Chondrocyte (in vitro differentiated cells): ENCODE results near the gene SNX19. TPM values are rescaled to one million over a fixed set of nuclear protein-coding genes. Genes with fewer than 3 reads are reported as not detected.

Experiments
- DNase-seq: peaks from one replicate; pipeline ENCODE4 v3.0.0; 2021; ENCODE audit warnings: mixed read lengths, low spot score
- H3K27ac Mint-ChIP-seq: one replicate; pipeline ENCODE4 v1.8.0; 2021; ENCODE audit warnings: mild to moderate bottlenecking, moderate library complexity, mixed read lengths; ENCODE audit not compliant: unreplicated experiment
- H3K27me3 Mint-ChIP-seq: 2 replicates; pipeline ENCODE4 v1.8.0; 2021; ENCODE audit warnings: low read depth, mixed read lengths
- H3K36me3 Mint-ChIP-seq: 2 replicates; pipeline ENCODE4 v1.8.0; 2021; ENCODE audit warnings: low read depth, mixed read lengths
- H3K4me1 Mint-ChIP-seq: 2 replicates; pipeline ENCODE4 v1.8.0; 2021; ENCODE audit warnings: low read depth, mild to moderate bottlenecking, mixed read lengths
- H3K4me3 Mint-ChIP-seq: one replicate; pipeline ENCODE4 v1.8.0; 2021; ENCODE audit warnings: mild to moderate bottlenecking, moderate library complexity, mixed read lengths; ENCODE audit not compliant: unreplicated experiment
- H3K9me3 Mint-ChIP-seq: 2 replicates; pipeline ENCODE4 v1.8.0; 2021; ENCODE audit warnings: low read depth, mixed read lengths
- total RNA-seq: library from RNA; stranded (reverse); gene quantifications from 3 replicates; pipeline ENCODE4 v1.2.1, GENCODE V29; 2021
- TF ChIP-seq, protein P1 (sequence below): fragments of 200-600 bp; sonication (generic); IDR thresholded peaks from 2 replicates; pipeline ENCODE4 v1.5.0; 2021; ENCODE audit warnings: antibody characterized with exemption, mild to moderate bottlenecking, moderate library complexity

Gene SNX19
- total RNA-seq, 1 donor from 2014 or later, result 55.8 TPM

DNA sequence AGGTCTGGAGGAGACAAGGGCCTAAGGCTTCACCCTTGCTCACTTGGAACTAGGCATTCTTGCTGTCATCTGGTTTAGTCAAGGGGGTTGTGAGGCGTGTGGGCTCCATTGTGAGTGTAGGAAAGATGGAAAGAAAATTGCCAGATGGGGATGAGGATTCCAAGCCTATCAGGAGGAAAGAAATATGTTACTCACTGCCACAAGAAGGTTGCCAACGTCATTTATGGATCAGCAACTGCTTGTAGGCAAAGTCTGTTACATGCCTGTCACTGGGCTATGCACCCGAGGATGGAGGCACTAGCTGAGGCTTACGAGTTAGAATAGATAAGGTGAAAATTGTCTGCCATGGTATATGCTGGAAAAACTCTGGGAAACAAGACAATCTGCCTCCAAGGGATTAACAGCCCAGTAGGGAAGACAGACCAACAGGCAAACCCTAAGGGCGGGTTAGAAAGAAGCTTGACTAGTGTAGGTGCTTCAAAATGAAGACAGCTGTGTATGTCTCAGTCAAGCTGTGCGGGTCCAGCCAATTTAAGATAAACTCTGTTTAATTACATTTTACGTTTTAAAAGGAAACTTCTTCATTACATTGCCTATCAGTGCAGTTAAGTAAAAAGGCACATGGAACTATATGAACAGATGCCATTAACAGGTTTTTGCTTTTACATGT, 47.4 kb downstream of the SNX19 start:
- TF ChIP-seq, protein P1, sequence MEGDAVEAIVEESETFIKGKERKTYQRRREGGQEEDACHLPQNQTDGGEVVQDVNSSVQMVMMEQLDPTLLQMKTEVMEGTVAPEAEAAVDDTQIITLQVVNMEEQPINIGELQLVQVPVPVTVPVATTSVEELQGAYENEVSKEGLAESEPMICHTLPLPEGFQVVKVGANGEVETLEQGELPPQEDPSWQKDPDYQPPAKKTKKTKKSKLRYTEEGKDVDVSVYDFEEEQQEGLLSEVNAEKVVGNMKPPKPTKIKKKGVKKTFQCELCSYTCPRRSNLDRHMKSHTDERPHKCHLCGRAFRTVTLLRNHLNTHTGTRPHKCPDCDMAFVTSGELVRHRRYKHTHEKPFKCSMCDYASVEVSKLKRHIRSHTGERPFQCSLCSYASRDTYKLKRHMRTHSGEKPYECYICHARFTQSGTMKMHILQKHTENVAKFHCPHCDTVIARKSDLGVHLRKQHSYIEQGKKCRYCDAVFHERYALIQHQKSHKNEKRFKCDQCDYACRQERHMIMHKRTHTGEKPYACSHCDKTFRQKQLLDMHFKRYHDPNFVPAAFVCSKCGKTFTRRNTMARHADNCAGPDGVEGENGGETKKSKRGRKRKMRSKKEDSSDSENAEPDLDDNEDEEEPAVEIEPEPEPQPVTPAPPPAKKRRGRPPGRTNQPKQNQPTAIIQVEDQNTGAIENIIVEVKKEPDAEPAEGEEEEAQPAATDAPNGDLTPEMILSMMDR, result no peak
- Mint-ChIP-seq H3K4me1 (peaks cover 54% of the 10 kb centered on the region), H3K9me3 (no peaks in the 10 kb centered on the region), H3K36me3 (peaks cover 26% of the 10 kb centered on the region), H3K4me3 (no peak overlapping the region), H3K27ac (no peak overlapping the region), H3K27me3 (no peaks in the 10 kb centered on the region)
- DNase-seq, result no peak

GRCh38 chr11:130868086-130868710, 48.1 kb downstream of the SNX19 start:
- no peak overlapping the region for H3K4me3 Mint-ChIP-seq
- H3K36me3 Mint-ChIP-seq, result peaks cover 22% of the 10 kb centered on the region
- peaks cover 53% of the 10 kb centered on the region for H3K4me1 Mint-ChIP-seq
- TF ChIP-seq, protein P1, result no peak
- no peaks in the 10 kb centered on the region for H3K9me3 Mint-ChIP-seq
- H3K27me3 Mint-ChIP-seq, result no peaks in the 10 kb centered on the region
- peak overlapping the region; percentile 46 for H3K27ac Mint-ChIP-seq
- DNase-seq, result no peak

DNA sequence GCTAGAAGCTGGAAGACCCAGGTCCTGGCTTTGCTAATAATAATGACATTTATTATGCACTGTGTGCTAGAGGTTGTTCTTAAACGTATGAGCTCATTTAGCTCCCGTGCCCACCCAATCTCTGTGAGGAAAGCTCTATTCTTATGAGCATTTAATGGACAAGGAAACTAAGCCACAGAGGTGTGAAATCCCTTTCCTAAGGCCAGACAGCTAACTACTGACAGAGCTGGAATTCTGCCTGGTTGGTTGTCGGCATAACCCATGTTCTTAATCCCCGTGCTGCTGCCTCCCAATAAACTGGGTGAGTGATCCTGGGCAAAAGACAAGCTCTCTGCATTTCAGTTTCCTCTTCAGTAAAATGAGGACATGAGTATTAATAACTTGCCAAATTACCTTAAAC, 49.4 kb downstream of the SNX19 start:
- H3K27ac Mint-ChIP-seq, result peak overlapping the region; percentile 99
- no peak overlapping the region for H3K4me3 Mint-ChIP-seq
- H3K9me3 Mint-ChIP-seq, result no peaks in the 10 kb centered on the region
- peaks cover 62% of the 10 kb centered on the region for H3K4me1 Mint-ChIP-seq
- TF ChIP-seq, protein P1, result no peak
- no peak for DNase-seq
- peaks cover 16% of the 10 kb centered on the region for H3K36me3 Mint-ChIP-seq
- no peaks in the 10 kb centered on the region for H3K27me3 Mint-ChIP-seq

- Mint-ChIP-seq H3K36me3 (peaks cover 9% of the 10 kb centered on the region), H3K4me3 (no peak overlapping the region), H3K4me1 (peaks cover 64% of the 10 kb centered on the region), H3K9me3 (no peaks in the 10 kb centered on the region), H3K27ac (peak overlapping the region; percentile 99), H3K27me3 (no peaks in the 10 kb centered on the region)
- TF ChIP-seq, protein P1, result no peak
- DNase-seq, result no peak
Measured at GRCh38 chr11:130865774-130866114, 50.5 kb downstream of the SNX19 start.

DNA sequence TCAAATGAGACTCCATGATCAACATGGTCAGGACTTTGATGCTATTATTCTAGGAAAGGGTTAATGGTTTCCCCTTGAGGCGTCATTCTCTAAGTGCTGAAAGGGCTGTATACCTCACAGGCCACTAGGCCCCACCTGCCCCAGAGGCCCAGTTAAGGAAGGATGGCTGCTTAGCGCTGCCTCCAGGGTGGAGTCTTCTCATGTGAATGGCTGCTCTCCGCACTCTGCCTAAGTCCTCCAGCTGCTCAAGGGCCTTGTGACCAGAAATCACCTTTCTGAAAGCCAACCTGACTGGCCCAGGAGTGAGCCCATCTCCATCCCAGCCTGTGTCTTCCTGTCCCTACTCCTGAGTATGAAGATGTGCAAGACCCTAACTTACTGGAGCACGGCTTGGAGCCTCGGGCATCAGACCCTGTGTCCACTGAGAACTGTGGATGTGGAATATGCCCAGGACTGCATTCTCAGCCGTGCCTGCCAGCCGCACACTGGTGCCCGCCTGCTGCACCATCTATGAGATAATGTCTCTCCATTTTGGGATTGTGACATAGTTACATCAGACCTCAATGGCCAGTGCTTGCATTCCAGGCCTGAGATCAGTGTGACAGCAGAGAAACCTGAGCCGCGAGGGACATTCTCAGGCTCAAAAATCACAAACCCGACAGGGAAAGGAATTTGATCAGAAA, 51.0 kb downstream of the SNX19 start:
- Mint-ChIP-seq H3K36me3 (peaks cover 8% of the 10 kb centered on the region), H3K27ac (peak overlapping the region; percentile 99), H3K4me3 (no peak overlapping the region), H3K9me3 (no peaks in the 10 kb centered on the region), H3K4me1 (peaks cover 64% of the 10 kb centered on the region), H3K27me3 (no peaks in the 10 kb centered on the region)
- DNase-seq, result no peak
- TF ChIP-seq, protein P1, result no peak
